Esophagus muscularis mucosa (tissue), 4 donors: ENCODE measurements around the gene PLEK2. TPM values are rescaled to one million over a fixed set of nuclear protein-coding genes. Genes with fewer than 3 reads are reported as not detected.

ENCODE experiments used
- DNase-seq: peaks from one replicate; pipeline ENCODE4 v3.0.0-alpha.2; 2017; ENCODE audit errors: extremely low spot score
- H3K27ac ChIP-seq, 4 donors: fragments of 200-600 bp; sonication (generic); replicated peaks in 1 of 4; 1 replicate in 3 of 4; 2 replicates in 1 of 4; pipeline ENCODE4 v1.5.1; 2016 to 2019; ENCODE audit warnings: mild to moderate bottlenecking in 1 of 4
- H3K27me3 ChIP-seq, 4 donors: fragments of 200-600 bp; sonication (generic); one replicate each; pipeline versions ENCODE4 v1.5.1 to v1.6.0; 2016 to 2019
- H3K36me3 ChIP-seq, 4 donors: fragments of 200-600 bp; sonication (generic); one replicate each; pipeline ENCODE4 v1.5.1; 2016 to 2019
- H3K4me1 ChIP-seq, 4 donors: fragments of 200-600 bp; sonication (generic); one replicate each; pipeline ENCODE4 v1.5.1; 2016 to 2019
- H3K4me3 ChIP-seq, 4 donors: fragments of 200-600 bp; sonication (generic); 1 replicate in 2 of 4; 2 replicates in 2 of 4; pipeline ENCODE4 v1.5.1; 2016 to 2019; ENCODE audit warnings: mild to moderate bottlenecking in 4 of 4, moderate library complexity in 1 of 4
- H3K9me3 ChIP-seq, 4 donors: fragments of 200-600 bp; sonication (generic); 1 replicate in 3 of 4; 2 replicates in 1 of 4; pipeline ENCODE4 v1.5.1; 2016 to 2019
- CTCF ChIP-seq, 3 experiments: fragments of 200-600 bp in 2 of 3; fragments of 450-650 bp in 1 of 3; sonication (generic) in 2 of 3; IDR thresholded peaks; one replicate each; pipeline ENCODE4 v1.5.1; 2017 to 2019; ENCODE audit warnings: antibody characterized with exemption in 3 of 3, mild to moderate bottlenecking in 2 of 3, moderate library complexity in 1 of 3
- EP300 ChIP-seq: sonication (generic); formaldehyde crosslinking; IDR thresholded peaks from one replicate; pipeline ENCODE4 v1.6.1; 2017; ENCODE audit warnings: antibody characterized with exemption
- POLR2A ChIP-seq: fragments of 450-650 bp; IDR thresholded peaks from one replicate; pipeline ENCODE4 v1.6.1; 2017; ENCODE audit warnings: antibody characterized with exemption, moderate library complexity, mild to moderate bottlenecking, low read depth
- POLR2AphosphoS5 ChIP-seq, 2 donors: sonication (generic); formaldehyde crosslinking; IDR thresholded peaks; one replicate each; pipeline ENCODE4 v1.6.1; 2017; ENCODE audit warnings: antibody characterized with exemption in 2 of 2
- WGBS: methylation state at CpG from one replicate; pipeline ENCODE4 v1.1.5; 2018; 5-methylcytosine and 5-hydroxymethylcytosine counted together
- intact Hi-C: fragments of 100-400 bp; cut with DNase I; formaldehyde crosslinking; loops from one replicate; pipeline ENCODE4 v1.15.1; 2023
- total RNA-seq, 4 donors: library from RNA; depleted of rRNA; stranded (reverse); fragments of >200 nt; gene quantifications; one replicate each; pipeline versions ENCODE4 v1.1.0 to v1.2.1, GENCODE V29; 2016

Gene PLEK2
- total RNA-seq, 4 donors from 2014 or later: 0.40 to 0.66 (median 0.65) TPM; not detected in 1

GRCh38 chr14:67389811-67390534, 22.0 kb downstream of the PLEK2 start:
- H3K27ac ChIP-seq: no peak overlapping the region
- 80% methylated on average over 1 of the region's 1 CpG for WGBS
- TF ChIP-seq POLR2AphosphoS5 (IDR thresholded peaks at IDR 0.05) (no peak), POLR2A (no peak), CTCF (IDR thresholded peaks at IDR 0.05) (no peak), EP300 (no peak)
- H3K9me3 ChIP-seq: no peaks in the 10 kb centered on the region
- H3K27me3 ChIP-seq: peaks cover 0 to under 1% (median 0%) of the 10 kb centered on the region in 4 donors
- intact Hi-C loops: no loop called here
- peaks cover 0 to 20% (median 4%) of the 10 kb centered on the region in 4 donors for H3K4me1 ChIP-seq
- H3K4me3 ChIP-seq: no peak overlapping the region
- DNase-seq: no peak
- peaks cover 0 to 20% (median 12%) of the 10 kb centered on the region in 4 donors for H3K36me3 ChIP-seq

- 88% methylated on average over 3 of the region's 3 CpGs for WGBS
- intact Hi-C loops: no loop called here
- Histone ChIP-seq H3K27me3 (no peaks in the 10 kb centered on the region), H3K9me3 (no peaks in the 10 kb centered on the region), H3K4me1 (peaks cover 0 to 20% (median 4%) of the 10 kb centered on the region in 4 donors), H3K36me3 (peaks cover 0 to 27% (median 18%) of the 10 kb centered on the region in 4 donors), H3K4me3 (no peak overlapping the region), H3K27ac (no peak overlapping the region)
- DNase-seq: no peak
- TF ChIP-seq CTCF (IDR thresholded peaks at IDR 0.05) (no peak), POLR2AphosphoS5 (IDR thresholded peaks at IDR 0.05) (no peak), POLR2A (no peak), EP300 (no peak)
Measured at GRCh38 chr14:67389275-67389674, 22.7 kb downstream of the PLEK2 start.

- TF ChIP-seq CTCF (IDR thresholded peaks at IDR 0.05) (no peak), POLR2A (no peak), EP300 (no peak)
- Histone ChIP-seq H3K4me1 (peaks cover 0 to 20% (median 4%) of the 10 kb centered on the region in 4 donors), H3K27ac (no peak overlapping the region), H3K36me3 (peaks cover 20 to 47% (median 38%) of the 10 kb centered on the region in 4 donors), H3K27me3 (no peaks in the 10 kb centered on the region), H3K4me3 (no peak overlapping the region), H3K9me3 (no peaks in the 10 kb centered on the region)
- intact Hi-C loops: no loop called here
- DNase-seq: no peak
- WGBS: 68% methylated on average over 2 of the region's 2 CpGs
Measured at GRCh38 chr14:67387195-67387594, 24.8 kb downstream of the PLEK2 start.

GRCh38 chr14:67385618-67386017, 26.3 kb downstream of the PLEK2 start:
- H3K9me3 ChIP-seq: no peaks in the 10 kb centered on the region
- intact Hi-C loops: no loop called here
- H3K36me3 ChIP-seq: peaks cover 34 to 63% (median 54%) of the 10 kb centered on the region in 4 donors
- H3K27ac ChIP-seq: no peak overlapping the region
- no peak overlapping the region for H3K4me3 ChIP-seq
- H3K4me1 ChIP-seq: peaks cover 0 to 20% (median 4%) of the 10 kb centered on the region in 4 donors
- TF ChIP-seq POLR2AphosphoS5 (IDR thresholded peaks at IDR 0.05): no peak
- no peak for TF ChIP-seq EP300
- TF ChIP-seq POLR2A: no peak
- TF ChIP-seq CTCF (IDR thresholded peaks at IDR 0.05): no peak
- no peaks in the 10 kb centered on the region for H3K27me3 ChIP-seq
- 95% methylated on average over 2 of the region's 2 CpGs for WGBS
- no peak for DNase-seq
